Parathyroid adenoma (tissue), 2 donors: ENCODE measurements around the gene OCA2.

Source experiments
- H2AFZ ChIP-seq: fragments of 300-600 bp; sonication (generic); one replicate; pipeline ENCODE4 v1.7.0; 2017; ENCODE audit warnings: antibody characterized with exemption, mild to moderate bottlenecking
- H3K27ac ChIP-seq: fragments of 300-600 bp; sonication (generic); one replicate; pipeline ENCODE4 v1.7.0; 2017
- H3K27me3 ChIP-seq: fragments of 300-600 bp; sonication (generic); one replicate; pipeline ENCODE4 v1.7.0; 2017; ENCODE audit warnings: low read length; ENCODE audit not compliant: control insufficient read depth, insufficient read depth
- H3K36me3 ChIP-seq: fragments of 300-600 bp; sonication (generic); one replicate; pipeline ENCODE4 v1.7.0; 2017; ENCODE audit warnings: low read length; ENCODE audit not compliant: control insufficient read depth, insufficient read depth
- H3K4me1 ChIP-seq: fragments of 300-600 bp; sonication (generic); one replicate; pipeline ENCODE4 v1.7.0; 2017; ENCODE audit warnings: control low read depth
- H3K4me2 ChIP-seq: fragments of 300-600 bp; sonication (generic); one replicate; pipeline ENCODE4 v1.7.0; 2017; ENCODE audit warnings: low read length
- H3K4me3 ChIP-seq: fragments of 300-600 bp; sonication (generic); one replicate; pipeline ENCODE4 v1.7.0; 2017; ENCODE audit warnings: low read depth, low read length
- H3K79me2 ChIP-seq: fragments of 300-600 bp; sonication (generic); one replicate; pipeline ENCODE4 v1.7.0; 2017; ENCODE audit warnings: control low read depth
- H3K9ac ChIP-seq: fragments of 300-600 bp; sonication (generic); one replicate; pipeline ENCODE4 v1.7.0; 2017; ENCODE audit warnings: mild to moderate bottlenecking
- H3K9me3 ChIP-seq: fragments of 300-600 bp; sonication (generic); one replicate; pipeline ENCODE4 v1.7.0; 2017; ENCODE audit warnings: low read length; ENCODE audit not compliant: control insufficient read depth
- CTCF ChIP-seq: fragments of 300-600 bp; sonication (generic); IDR thresholded peaks from one replicate; pipeline ENCODE4 v1.7.0; 2017; ENCODE audit warnings: antibody characterized with exemption, mild to moderate bottlenecking
- donor health status: primary hyperparathyroidism.

OCA2 gene

GRCh38 chr15:27989427-27989826, 109.7 kb downstream of the OCA2 start:
- Histone ChIP-seq H3K4me2 (no peak overlapping the region), H2AFZ (no peak overlapping the region), H3K9me3 (no peaks in the 10 kb centered on the region), H3K4me1 (no peaks in the 10 kb centered on the region), H3K36me3 (no peaks in the 10 kb centered on the region), H3K9ac (no peak overlapping the region), H3K4me3 (no peak overlapping the region), H3K27ac (no peak overlapping the region), H3K79me2 (no peaks in the 10 kb centered on the region), H3K27me3 (no peaks in the 10 kb centered on the region)
- no peak for TF ChIP-seq CTCF

- no peak overlapping the region for H2AFZ ChIP-seq
- H3K4me2 ChIP-seq: no peak overlapping the region
- H3K9me3 ChIP-seq: no peaks in the 10 kb centered on the region
- H3K27me3 ChIP-seq: no peaks in the 10 kb centered on the region
- H3K27ac ChIP-seq: no peak overlapping the region
- no peaks in the 10 kb centered on the region for H3K36me3 ChIP-seq
- H3K79me2 ChIP-seq: no peaks in the 10 kb centered on the region
- H3K4me3 ChIP-seq: no peak overlapping the region
- no peaks in the 10 kb centered on the region for H3K4me1 ChIP-seq
- no peak for TF ChIP-seq CTCF
- H3K9ac ChIP-seq: no peak overlapping the region
These were observed 114.0 kb downstream of the OCA2 start for GRCh38 chr15:27985099-27985498.

- no peaks in the 10 kb centered on the region for H3K9me3 ChIP-seq
- H3K36me3 ChIP-seq: no peaks in the 10 kb centered on the region
- no peak overlapping the region for H2AFZ ChIP-seq
- H3K27ac ChIP-seq: no peak overlapping the region
- no peak overlapping the region for H3K4me2 ChIP-seq
- H3K27me3 ChIP-seq: no peaks in the 10 kb centered on the region
- no peaks in the 10 kb centered on the region for H3K79me2 ChIP-seq
- H3K4me1 ChIP-seq: no peaks in the 10 kb centered on the region
- H3K9ac ChIP-seq: no peak overlapping the region
- H3K4me3 ChIP-seq: no peak overlapping the region
- TF ChIP-seq CTCF: no peak
These were observed 115.6 kb downstream of the OCA2 start for GRCh38 chr15:27983496-27983895.

- H3K27me3 ChIP-seq: no peaks in the 10 kb centered on the region
- H3K4me3 ChIP-seq: no peak overlapping the region
- H3K4me1 ChIP-seq: no peaks in the 10 kb centered on the region
- TF ChIP-seq CTCF: no peak
- no peak overlapping the region for H3K9ac ChIP-seq
- H3K4me2 ChIP-seq: no peak overlapping the region
- no peaks in the 10 kb centered on the region for H3K36me3 ChIP-seq
- no peak overlapping the region for H3K27ac ChIP-seq
- no peak overlapping the region for H2AFZ ChIP-seq
- H3K9me3 ChIP-seq: no peaks in the 10 kb centered on the region
- no peaks in the 10 kb centered on the region for H3K79me2 ChIP-seq
These were observed 121.4 kb downstream of the OCA2 start for GRCh38 chr15:27977696-27978095.

GRCh38 chr15:27973886-27974285, 125.2 kb downstream of the OCA2 start:
- Histone ChIP-seq H3K27ac (no peak overlapping the region), H3K9ac (no peak overlapping the region), H3K4me3 (no peak overlapping the region), H2AFZ (no peak overlapping the region), H3K27me3 (no peaks in the 10 kb centered on the region), H3K9me3 (no peaks in the 10 kb centered on the region), H3K4me2 (no peak overlapping the region), H3K79me2 (no peaks in the 10 kb centered on the region), H3K36me3 (no peaks in the 10 kb centered on the region), H3K4me1 (no peaks in the 10 kb centered on the region)
- TF ChIP-seq CTCF: no peak
